ENCODE data around the gene SZT2.
"Not testable (repeated sequence)": the region's sequence is repeated elsewhere in the genome, so short reads cannot be mapped to it uniquely, and the experiment has no call there.

Gene SZT2

GRCh38 chr1:43398227-43398626, 8.5 kb downstream of the SZT2 start:
- no peak overlapping the region for H3K4me3 ChIP-seq (ENCODE audit: insufficient read depth, low read length, poor library complexity, severe bottlenecking)
- H4K20me1 ChIP-seq (ENCODE audit: low read depth, low read length): no peaks in the 10 kb centered on the region
- H3K4me2 ChIP-seq (ENCODE audit: low read depth, low read length, poor library complexity, severe bottlenecking): no peak overlapping the region
- H3K9me3 ChIP-seq (ENCODE audit: insufficient read depth, low read length): no peaks in the 10 kb centered on the region
- peaks cover 4% of the 10 kb centered on the region; the same call in 1 of the 2 replicates for H3F3A ChIP-seq (ENCODE audit: insufficient read depth)
- no peaks in the 10 kb centered on the region for H3K9me2 ChIP-seq (replicated peaks; ENCODE audit: insufficient read depth, low read length)
- no peak overlapping the region for H2AFZ ChIP-seq (ENCODE audit: low read depth, low read length, severe bottlenecking)
- no peaks in the 10 kb centered on the region for H3K79me2 ChIP-seq (ENCODE audit: insufficient read depth, low read length)
- H3K27ac ChIP-seq (ENCODE audit: low read depth, low read length): no peak overlapping the region
- no peaks in the 10 kb centered on the region for H3K27me3 ChIP-seq (ENCODE audit: low read length)
- no peak overlapping the region for H3K9ac ChIP-seq (ENCODE audit: low read length)
- H3K36me3 ChIP-seq (ENCODE audit: low read length): no peaks in the 10 kb centered on the region
- no peak for TF ChIP-seq EZH2phosphoT487 (conservative IDR thresholded peaks at IDR 0.05; ENCODE audit: low read length)
- no peak for TF ChIP-seq CTCF (IDR thresholded peaks at IDR 0.05; ENCODE audit: insufficient read depth, low read length, poor library complexity, severe bottlenecking)

- not testable (repeated sequence) for H3K36me3 ChIP-seq (ENCODE audit: low read length); H3K4me3 ChIP-seq (ENCODE audit: insufficient read depth, low read length, poor library complexity, severe bottlenecking); H3F3A ChIP-seq (ENCODE audit: insufficient read depth); H4K20me1 ChIP-seq (ENCODE audit: low read depth, low read length); H3K27me3 ChIP-seq (ENCODE audit: low read length); H3K27ac ChIP-seq (ENCODE audit: low read depth, low read length); H3K9me3 ChIP-seq (ENCODE audit: insufficient read depth, low read length); H2AFZ ChIP-seq (ENCODE audit: low read depth, low read length, severe bottlenecking); H3K4me2 ChIP-seq (ENCODE audit: low read depth, low read length, poor library complexity, severe bottlenecking); H3K9me2 ChIP-seq (replicated peaks; ENCODE audit: insufficient read depth, low read length); H3K9ac ChIP-seq (ENCODE audit: low read length); H3K79me2 ChIP-seq (ENCODE audit: insufficient read depth, low read length)
Measured at GRCh38 chr1:43400441-43400840, 10.7 kb downstream of the SZT2 start.

- Histone ChIP-seq H3K27me3 (ENCODE audit: low read length) (no peaks in the 10 kb centered on the region), H3K4me3 (ENCODE audit: insufficient read depth, low read length, poor library complexity, severe bottlenecking) (no peak overlapping the region), H4K20me1 (ENCODE audit: low read depth, low read length) (no peaks in the 10 kb centered on the region), H3K4me2 (ENCODE audit: low read depth, low read length, poor library complexity, severe bottlenecking) (no peak overlapping the region), H3F3A (ENCODE audit: insufficient read depth) (no peaks in the 10 kb centered on the region), H3K9me3 (ENCODE audit: insufficient read depth, low read length) (no peaks in the 10 kb centered on the region), H3K9me2 (replicated peaks; ENCODE audit: insufficient read depth, low read length) (no peaks in the 10 kb centered on the region), H3K79me2 (ENCODE audit: insufficient read depth, low read length) (no peaks in the 10 kb centered on the region), H3K9ac (ENCODE audit: low read length) (no peak overlapping the region), H3K27ac (ENCODE audit: low read depth, low read length) (no peak overlapping the region), H3K36me3 (ENCODE audit: low read length) (no peaks in the 10 kb centered on the region), H2AFZ (ENCODE audit: low read depth, low read length, severe bottlenecking) (no peak overlapping the region)
- TF ChIP-seq EZH2phosphoT487 (conservative IDR thresholded peaks at IDR 0.05; ENCODE audit: low read length) (no peak), CTCF (IDR thresholded peaks at IDR 0.05; ENCODE audit: insufficient read depth, low read length, poor library complexity, severe bottlenecking) (no peak)
Measured at GRCh38 chr1:43402089-43402865, 12.6 kb downstream of the SZT2 start.

GRCh38 chr1:43404353-43404752, 14.7 kb downstream of the SZT2 start:
- no peak overlapping the region for H3K4me2 ChIP-seq (ENCODE audit: low read depth, low read length, poor library complexity, severe bottlenecking)
- no peak overlapping the region for H3K9ac ChIP-seq (ENCODE audit: low read length)
- no peaks in the 10 kb centered on the region for H4K20me1 ChIP-seq (ENCODE audit: low read depth, low read length)
- no peak for TF ChIP-seq EZH2phosphoT487 (conservative IDR thresholded peaks at IDR 0.05; ENCODE audit: low read length)
- no peak for TF ChIP-seq CTCF (IDR thresholded peaks at IDR 0.05; ENCODE audit: insufficient read depth, low read length, poor library complexity, severe bottlenecking)
- H3K9me2 ChIP-seq (replicated peaks; ENCODE audit: insufficient read depth, low read length): no peaks in the 10 kb centered on the region
- H3K4me3 ChIP-seq (ENCODE audit: insufficient read depth, low read length, poor library complexity, severe bottlenecking): no peak overlapping the region
- no peaks in the 10 kb centered on the region for H3F3A ChIP-seq (ENCODE audit: insufficient read depth)
- H3K9me3 ChIP-seq (ENCODE audit: insufficient read depth, low read length): no peaks in the 10 kb centered on the region
- no peaks in the 10 kb centered on the region for H3K79me2 ChIP-seq (ENCODE audit: insufficient read depth, low read length)
- no peaks in the 10 kb centered on the region for H3K36me3 ChIP-seq (ENCODE audit: low read length)
- no peak overlapping the region for H2AFZ ChIP-seq (ENCODE audit: low read depth, low read length, severe bottlenecking)
- no peak overlapping the region for H3K27ac ChIP-seq (ENCODE audit: low read depth, low read length)
- H3K27me3 ChIP-seq (ENCODE audit: low read length): no peaks in the 10 kb centered on the region

All from SU-DHL-6 (cell line).